Endometrial microvascular endothelial cells (primary cell): ENCODE data around the gene AP3S2. TPM values are rescaled to one million over a fixed set of nuclear protein-coding genes. Genes with fewer than 3 reads are reported as not detected.
"Not testable (repeated sequence)": the region's sequence is repeated elsewhere in the genome, so short reads cannot be mapped to it uniquely, and the experiment has no call there.

Experiments used
- in situ Hi-C: cut with HindIII; loops from 2 replicates; pipeline ENCODE4 v1.10.0; 2017; ENCODE audit warnings: low sequenced_read_pairs, low pct_unique_long_range_greater_than_20kb; ENCODE audit errors: inconsistent ontology term
- total RNA-seq: library from RNA; depleted of rRNA; stranded (reverse); fragments of >200 nt; gene quantifications from one replicate; pipeline ENCODE4 v1.2.3, GENCODE V29; 2015; ENCODE audit errors: inconsistent ontology term

The AP3S2 gene
- total RNA-seq, 1 donor from 2014 or later, result 52.5 TPM

- in situ Hi-C loops, result loop anchor here (10.0 kb wide), 1 partner anchor 101 kb away; the partner anchor contains the start of gene MESP2
Measured at GRCh38 chr15:89875741-89876140, 18.1 kb downstream of the AP3S2 start.

- in situ Hi-C loops, result loop anchor here (10.0 kb wide), 1 partner anchor 100 kb away; the partner anchor contains the start of gene MESP2
Measured at GRCh38 chr15:89874926-89875564, 18.7 kb downstream of the AP3S2 start.

DNA sequence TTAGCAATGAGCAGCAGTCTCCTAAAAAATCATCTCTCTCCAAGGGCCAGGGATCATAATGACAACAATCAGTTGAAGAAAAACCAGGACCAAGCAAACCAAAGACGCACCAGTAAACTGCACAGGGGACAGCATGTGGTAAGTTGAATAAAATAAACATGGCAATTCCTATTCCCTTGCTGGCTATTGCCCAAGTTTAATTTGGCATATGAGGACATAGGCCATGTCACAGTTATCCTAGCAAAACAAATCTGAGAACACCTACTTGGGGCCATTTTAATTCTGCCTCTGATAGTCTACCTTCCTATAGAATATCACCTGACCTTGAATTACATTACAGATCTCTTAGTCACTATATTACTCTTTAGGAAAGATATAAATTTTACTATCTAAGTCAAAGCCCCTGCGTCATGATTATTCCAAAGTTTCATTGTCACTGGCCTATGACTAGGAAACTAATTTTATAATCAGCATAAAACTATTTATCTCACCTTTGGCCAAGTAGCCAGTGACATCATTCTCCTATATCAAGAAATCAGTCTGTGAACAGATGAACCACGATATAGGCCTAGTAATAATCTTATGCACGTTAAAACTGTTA is 23.0 kb downstream of the AP3S2 start:
- in situ Hi-C loops, result loop anchor here (10.0 kb wide), 1 partner anchor 96 kb away; the partner anchor contains the start of gene MESP2

GRCh38 chr15:89870006-89870405 is 23.8 kb downstream of the AP3S2 start:
- in situ Hi-C loops, result loop anchor here (10.0 kb wide), 1 partner anchor 95 kb away; the partner anchor contains the start of gene MESP2

DNA sequence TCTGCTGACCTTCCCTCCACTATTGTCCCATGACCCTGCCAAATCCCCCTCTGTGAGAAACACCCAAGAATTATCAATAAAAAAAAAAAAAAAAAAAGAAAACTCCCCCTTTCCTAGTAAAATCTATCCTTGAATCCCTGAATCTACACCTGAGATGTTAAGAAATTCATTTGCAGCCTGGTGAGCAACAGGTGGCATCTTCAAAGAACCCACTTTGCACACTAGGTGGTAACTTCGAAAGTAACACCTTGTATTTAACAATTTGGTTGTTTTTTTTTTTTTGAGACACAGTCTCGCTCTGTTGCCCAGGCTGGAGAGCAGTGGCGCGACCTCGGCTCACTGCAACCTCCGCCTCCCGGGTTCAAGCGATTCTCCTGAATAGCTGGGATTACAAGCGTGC is 24.3 kb downstream of the AP3S2 start:
- in situ Hi-C loops, result not testable (repeated sequence)

DNA sequence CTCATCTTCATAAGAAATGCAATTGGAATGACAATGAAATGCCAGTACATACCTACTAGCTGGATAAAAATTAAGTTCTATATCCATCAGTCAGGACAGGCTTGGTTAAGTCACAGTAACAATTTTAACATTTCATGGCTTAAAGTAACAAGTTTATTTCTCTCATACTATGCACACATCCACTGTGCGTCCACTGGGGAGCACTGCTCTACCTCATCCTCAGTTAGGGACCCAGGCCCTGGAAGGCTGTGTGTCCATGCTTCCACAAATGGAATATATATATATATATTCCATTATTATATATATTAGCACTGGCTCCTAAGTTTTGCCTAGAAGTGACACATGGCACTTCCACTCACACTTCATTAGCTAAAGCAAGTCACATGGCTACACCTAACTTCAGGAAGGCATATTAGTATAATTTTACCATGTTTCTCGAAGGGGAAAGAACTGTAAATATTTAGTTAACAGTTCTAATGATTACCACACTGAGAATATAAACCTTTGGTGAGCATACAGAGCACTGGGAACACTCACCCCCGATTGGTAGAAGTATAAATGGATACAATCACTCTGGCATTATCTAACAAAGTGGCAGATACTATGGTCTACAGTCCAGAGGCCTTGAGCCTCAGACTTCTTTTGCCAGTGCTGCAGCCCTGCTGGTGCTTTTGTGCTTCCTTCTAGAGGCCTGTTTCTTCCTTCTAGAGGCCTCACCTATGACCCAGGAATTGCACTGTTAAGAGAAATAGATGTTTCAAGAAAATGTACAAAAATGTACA is 28.6 kb downstream of the AP3S2 start:
- in situ Hi-C loops, result no loop called here

- in situ Hi-C loops, result no loop called here
Measured at GRCh38 chr15:89863918-89864317, 29.9 kb downstream of the AP3S2 start.

GRCh38 chr15:89860891-89861290 is 32.9 kb downstream of the AP3S2 start:
- in situ Hi-C loops, result no loop called here

DNA sequence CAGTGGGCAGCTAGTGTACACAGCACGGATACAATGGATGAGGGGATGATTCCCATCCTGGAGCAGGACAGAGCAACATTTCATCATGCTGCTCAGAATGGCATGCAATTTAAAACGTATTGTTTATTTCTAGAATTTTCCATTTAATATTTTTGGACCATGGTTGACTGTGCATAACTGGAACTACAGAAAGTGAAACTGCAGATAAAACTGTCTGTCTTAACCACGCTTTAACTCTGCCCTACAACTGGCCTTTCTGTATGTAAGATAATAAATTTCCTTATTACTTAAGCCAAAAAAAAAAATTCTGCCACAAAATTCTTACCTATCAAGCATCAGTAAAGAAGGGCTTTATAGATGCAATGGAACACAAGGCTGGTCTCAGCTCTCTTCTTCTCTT is 33.4 kb downstream of the AP3S2 start:
- in situ Hi-C loops, result no loop called here

GRCh38 chr15:89858661-89859458 is 34.9 kb downstream of the AP3S2 start:
- in situ Hi-C loops, result no loop called here

- in situ Hi-C loops, result no loop called here
Measured at GRCh38 chr15:89857673-89858072, 36.1 kb downstream of the AP3S2 start.

GRCh38 chr15:89855948-89856347 is 37.8 kb downstream of the AP3S2 start:
- in situ Hi-C loops, result no loop called here

DNA sequence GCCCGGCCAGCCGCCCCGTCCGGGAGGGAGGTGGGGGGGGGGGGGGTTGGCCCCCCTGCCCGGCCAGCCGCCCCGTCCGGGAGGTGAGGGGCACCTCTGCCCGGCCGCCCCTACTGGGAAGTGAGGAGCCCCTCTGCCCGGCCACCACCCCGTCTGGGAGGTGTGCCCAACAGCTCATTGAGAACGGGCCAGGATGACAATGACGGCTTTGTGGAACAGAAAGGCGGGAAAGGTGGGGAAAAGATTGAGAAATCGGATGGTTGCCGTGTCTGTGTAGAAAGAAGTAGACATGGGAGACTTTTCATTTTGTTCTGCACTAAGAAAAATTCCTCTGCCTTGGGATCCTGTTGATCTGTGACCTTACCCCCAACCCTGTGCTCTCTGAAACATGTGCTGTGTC is 38.9 kb downstream of the AP3S2 start:
- in situ Hi-C loops, result not testable (repeated sequence)

GRCh38 chr15:89852342-89852995 is 41.3 kb downstream of the AP3S2 start:
- in situ Hi-C loops, result no loop called here

DNA sequence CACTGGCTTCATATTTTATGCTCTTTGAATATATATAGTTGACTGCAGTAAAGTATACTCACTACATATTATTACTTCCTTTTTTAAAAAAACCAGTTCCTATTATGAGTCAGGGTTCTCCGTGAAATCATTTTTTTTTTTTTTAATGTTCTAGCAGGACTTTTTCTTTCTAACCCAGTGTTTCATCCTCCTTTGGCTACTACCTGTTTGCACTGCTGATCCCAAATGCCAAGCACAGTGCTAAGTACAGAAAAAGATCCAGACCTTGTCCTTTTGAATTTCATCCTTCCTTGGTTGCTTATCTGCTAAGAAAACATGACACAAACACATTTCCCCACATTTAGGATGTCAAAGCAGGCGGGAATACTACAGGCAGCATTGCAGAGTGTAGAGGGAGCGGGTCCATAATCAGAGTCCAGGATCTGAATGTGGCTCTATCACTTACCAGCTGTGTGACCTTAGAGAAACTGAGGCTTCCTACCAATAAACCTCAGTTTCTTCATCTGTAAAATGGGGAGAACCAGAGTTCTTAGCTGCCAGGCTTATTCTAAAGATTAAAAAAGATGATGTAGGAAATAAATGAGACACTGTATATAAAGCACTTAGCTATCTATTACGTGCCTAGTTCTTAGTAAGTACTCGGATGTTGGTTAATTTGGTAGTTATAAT is 42.0 kb downstream of the AP3S2 start:
- in situ Hi-C loops, result no loop called here

GRCh38 chr15:89848970-89849292 is 44.9 kb downstream of the AP3S2 start:
- in situ Hi-C loops, result no loop called here

DNA sequence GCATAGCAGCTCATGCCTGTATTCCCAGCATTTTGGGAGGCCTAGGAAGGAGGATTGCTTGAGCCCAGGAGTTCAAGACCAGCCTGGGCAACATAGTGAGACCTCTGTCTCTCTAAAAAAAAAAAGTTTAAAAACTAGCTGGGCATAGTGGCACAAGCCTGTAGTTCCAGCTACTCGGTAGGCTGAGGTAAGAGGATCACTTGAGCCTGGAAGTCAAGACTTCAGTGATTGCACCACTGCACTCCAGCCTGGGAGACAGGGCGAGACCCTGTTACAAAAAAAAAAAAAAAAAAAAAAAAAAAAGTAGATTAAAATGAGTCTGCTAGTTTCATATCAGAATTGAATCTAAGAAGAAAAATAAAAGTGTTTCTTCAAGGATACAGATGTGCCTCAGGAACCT is 46.7 kb downstream of the AP3S2 start:
- in situ Hi-C loops, result no loop called here

- in situ Hi-C loops, result no loop called here
Measured at GRCh38 chr15:89845305-89845893, 48.4 kb downstream of the AP3S2 start.
